AG09319 (cell line): ENCODE results near the gene HYAL1.

Experiments used
- DNase-seq: peaks from one replicate; pipeline ENCODE4 v3.0.0-alpha.2; 2010; ENCODE audit warnings: low read depth; ENCODE audit errors: extremely low read depth
- TF ChIP-seq, protein P1 (sequence below): IDR thresholded peaks from 2 replicates; pipeline ENCODE4 v1.5.1; 2011; ENCODE audit warnings: low read depth, mild to moderate bottlenecking, inconsistent platforms, low read length, moderate library complexity

HYAL1 gene

DNA sequence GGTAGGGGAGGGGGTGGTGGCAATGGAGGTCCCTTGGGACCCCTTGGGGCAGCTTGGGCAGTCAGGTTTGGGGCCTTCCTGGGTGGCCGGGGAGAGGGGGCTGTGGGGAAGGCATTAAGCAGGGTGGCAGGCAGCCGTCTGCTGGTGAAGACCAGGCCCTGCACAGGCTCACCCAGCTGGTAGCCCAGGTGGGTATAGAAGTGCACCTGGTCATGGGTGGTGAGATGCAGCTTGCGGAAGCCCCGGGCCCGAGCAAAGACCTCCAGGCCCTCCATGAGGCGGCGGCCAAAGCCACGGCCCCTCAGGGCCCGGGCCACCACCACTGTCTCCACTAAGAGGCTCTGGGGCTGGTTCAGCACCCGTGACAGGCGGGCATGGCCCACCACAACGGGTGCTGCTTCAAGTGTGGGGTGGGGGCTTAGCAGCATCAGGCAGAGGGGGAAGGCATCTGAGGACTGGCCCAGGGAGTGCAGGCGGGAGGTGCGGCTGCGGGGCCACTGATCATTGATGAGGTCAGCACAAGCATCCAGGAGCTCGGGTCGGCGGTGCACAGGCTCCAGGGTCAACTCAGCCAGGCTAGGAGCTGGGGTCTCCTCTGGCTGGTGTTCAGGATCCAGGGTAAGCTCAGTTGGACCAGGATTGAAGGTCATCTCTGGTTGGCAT, 6.5 kb downstream of the HYAL1 start:
- DNase-seq, result no peak
- TF ChIP-seq, protein P1, sequence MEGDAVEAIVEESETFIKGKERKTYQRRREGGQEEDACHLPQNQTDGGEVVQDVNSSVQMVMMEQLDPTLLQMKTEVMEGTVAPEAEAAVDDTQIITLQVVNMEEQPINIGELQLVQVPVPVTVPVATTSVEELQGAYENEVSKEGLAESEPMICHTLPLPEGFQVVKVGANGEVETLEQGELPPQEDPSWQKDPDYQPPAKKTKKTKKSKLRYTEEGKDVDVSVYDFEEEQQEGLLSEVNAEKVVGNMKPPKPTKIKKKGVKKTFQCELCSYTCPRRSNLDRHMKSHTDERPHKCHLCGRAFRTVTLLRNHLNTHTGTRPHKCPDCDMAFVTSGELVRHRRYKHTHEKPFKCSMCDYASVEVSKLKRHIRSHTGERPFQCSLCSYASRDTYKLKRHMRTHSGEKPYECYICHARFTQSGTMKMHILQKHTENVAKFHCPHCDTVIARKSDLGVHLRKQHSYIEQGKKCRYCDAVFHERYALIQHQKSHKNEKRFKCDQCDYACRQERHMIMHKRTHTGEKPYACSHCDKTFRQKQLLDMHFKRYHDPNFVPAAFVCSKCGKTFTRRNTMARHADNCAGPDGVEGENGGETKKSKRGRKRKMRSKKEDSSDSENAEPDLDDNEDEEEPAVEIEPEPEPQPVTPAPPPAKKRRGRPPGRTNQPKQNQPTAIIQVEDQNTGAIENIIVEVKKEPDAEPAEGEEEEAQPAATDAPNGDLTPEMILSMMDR, result no peak

DNA sequence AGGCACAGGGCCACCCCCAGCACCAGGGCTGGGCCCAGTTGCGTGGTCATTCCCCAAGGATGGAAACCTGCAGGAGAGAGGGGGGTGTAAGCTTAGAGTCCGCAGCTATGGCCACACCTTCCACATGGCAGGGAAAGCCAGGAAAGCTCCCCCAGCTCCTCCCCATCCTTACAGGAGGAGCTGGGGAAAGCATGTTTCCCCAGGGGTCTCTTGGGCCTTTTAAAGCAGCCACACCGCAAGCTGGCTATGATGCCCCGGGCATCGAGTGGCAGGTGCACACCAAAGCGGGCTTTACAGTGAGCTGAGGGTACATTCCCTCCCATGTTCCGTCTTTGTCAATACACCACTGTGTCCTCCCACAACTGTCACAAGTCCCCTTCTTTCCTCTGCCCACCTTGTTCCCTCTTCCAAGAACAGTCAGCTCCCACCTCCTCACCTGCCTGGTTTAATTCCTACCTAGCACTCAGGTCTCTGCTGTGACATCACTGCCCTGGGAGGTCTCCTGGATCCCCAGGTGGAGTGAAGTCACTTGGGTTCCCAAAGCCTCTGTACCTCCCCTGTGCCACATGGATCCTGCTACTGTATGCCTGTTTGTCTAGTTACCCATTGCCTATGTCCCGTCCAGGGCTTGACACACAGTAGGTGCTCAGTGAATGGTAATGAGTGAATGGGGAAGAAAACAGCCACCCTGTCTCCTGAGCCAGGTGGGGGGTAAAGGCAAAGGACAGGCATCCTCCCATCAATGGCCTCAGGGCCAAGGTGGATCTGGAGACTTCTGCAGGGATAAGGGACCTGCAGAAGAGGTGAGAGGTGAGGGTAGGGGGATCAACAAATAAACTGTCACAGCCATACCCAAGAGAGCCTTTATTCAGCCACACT, 7.6 kb downstream of the HYAL1 start:
- DNase-seq, result no peak
- TF ChIP-seq, protein P1, result no peak

- TF ChIP-seq, protein P1, result no peak
- DNase-seq, result no peak
Measured at GRCh38 chr3:50294492-50295403, 8.6 kb downstream of the HYAL1 start.

DNA sequence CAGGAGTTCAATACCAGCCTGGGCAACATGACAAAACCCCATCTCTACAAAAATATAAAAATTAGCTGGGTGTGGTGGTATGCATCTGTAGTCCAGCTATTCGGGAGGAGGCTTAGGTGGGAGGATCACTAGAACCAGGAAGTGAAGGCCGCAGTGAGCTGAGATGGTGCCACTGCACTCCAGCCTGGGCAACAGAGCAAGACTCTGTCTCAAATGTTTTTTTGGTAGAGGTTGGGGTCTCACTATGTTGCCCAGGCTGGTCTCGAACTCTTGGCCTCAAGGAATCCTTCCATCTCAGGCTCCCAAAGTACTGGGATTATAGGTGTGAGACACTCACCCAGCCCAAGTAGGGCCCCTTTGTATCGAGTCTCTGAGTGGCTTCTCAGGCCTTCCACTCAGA, 9.3 kb downstream of the HYAL1 start:
- no peak for DNase-seq
- TF ChIP-seq, protein P1, result no peak

DNA sequence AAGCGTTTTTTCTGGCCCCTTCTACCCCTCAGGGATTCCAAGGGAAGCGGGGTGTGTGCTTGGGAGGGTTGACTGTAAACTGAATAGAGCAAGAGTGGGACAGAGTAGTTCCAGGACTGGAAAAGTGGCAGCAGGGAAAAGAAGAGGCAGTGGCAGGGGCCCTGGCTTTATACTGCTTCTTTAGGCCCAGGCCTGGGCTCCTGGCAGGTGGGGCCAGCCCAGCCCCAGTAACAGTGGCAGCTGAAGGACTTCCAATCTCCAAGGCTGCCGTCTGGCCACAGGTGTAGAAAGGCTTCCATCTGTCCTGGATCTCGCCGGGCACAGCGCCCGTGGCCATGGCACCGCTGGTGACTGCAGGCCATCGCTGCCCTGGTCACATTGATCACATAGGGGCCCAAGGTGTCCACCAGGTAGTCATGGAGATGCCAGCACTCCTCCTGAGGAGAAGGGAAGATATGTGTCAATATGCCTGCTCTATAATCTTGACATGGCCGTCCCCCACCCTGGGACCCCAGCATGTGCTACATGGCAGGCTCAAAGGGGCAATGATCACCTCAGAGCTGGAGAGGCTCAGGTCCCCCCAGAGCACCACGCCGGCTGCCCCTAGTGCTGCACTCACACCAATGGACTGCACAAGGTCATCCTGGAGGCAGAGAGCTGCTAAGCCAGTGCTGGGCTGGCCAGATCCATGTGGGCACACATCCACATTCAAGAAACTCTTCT, 10.1 kb downstream of the HYAL1 start:
- DNase-seq, result no peak
- TF ChIP-seq, protein P1, result no peak

- TF ChIP-seq, protein P1, result no peak
- DNase-seq, result peak; percentile 92
Measured at GRCh38 chr3:50292159-50293078, 11.0 kb downstream of the HYAL1 start, which contains the start of gene IFRD2. Gene IFRD2 (minus strand): TSS chr3:50292429. CDS start chr3:50292274, 155 bp downstream.
